SK-N-SH (cell line): Measurements from ENCODE around the gene CCDC91. TPM values are rescaled to one million over a fixed set of nuclear protein-coding genes. Genes with fewer than 3 reads are reported as not detected.

Experiments
- CTCF ChIA-PET: fragments of 300-600, 350-600 bp; formaldehyde crosslinking; extraction: SDS; loops from one replicate; lab custom pipeline; 2021; lab: Yijun Ruan, JAX
- POLR2A ChIA-PET: fragments of 350-600 bp; sonication (Branson Sonifier 250); formaldehyde crosslinking; extraction: SDS; loops from one replicate; lab custom pipeline; 2020; ENCODE audit warnings: antibody characterized with exemption, inconsistent platforms; lab: Yijun Ruan, JAX
- DNase-seq: peaks from one replicate; pipeline ENCODE4 v3.0.0; 2012
- H2AFZ ChIP-seq: fragments of 200-600 bp; sonication (generic); 2 replicates; pipeline ENCODE4 v1.8.1; 2016; ENCODE audit warnings: antibody characterized with exemption, mild to moderate bottlenecking, low read depth
- H3F3A ChIP-seq: fragments of 200-600 bp; sonication (generic); replicated peaks from 2 replicates; pipeline ENCODE3; 2016; ENCODE audit warnings: antibody characterized with exemption, mild to moderate bottlenecking; ENCODE audit not compliant: insufficient read depth
- H3K27ac ChIP-seq, 2 experiments: fragments of 200-500 bp in 1 of 2; fragments of 200-600 bp in 1 of 2; sonication (Bioruptor generic) in 1 of 2; sonication (generic), shearing (Covaris generic) in 1 of 2; 2 replicates each; pipeline versions ENCODE4 v1.5.1 to v1.6.1; 2014 to 2016; ENCODE audit warnings: low read depth in 2 of 2, inconsistent platforms in 1 of 2, low read length in 1 of 2, mild to moderate bottlenecking in 1 of 2, mixed read lengths in 1 of 2
- H3K27me3 ChIP-seq: fragments of 200-600 bp; sonication (generic), shearing (Covaris generic); 2 replicates; pipeline ENCODE4 v1.6.1; 2016; ENCODE audit warnings: mixed run types; ENCODE audit not compliant: insufficient read depth
- H3K36me3 ChIP-seq, 2 experiments: fragments of 200-500 bp in 1 of 2; fragments of 200-600 bp in 1 of 2; sonication (Bioruptor generic) in 1 of 2; sonication (generic) in 1 of 2; replicated peaks in 1 of 2; 2 replicates each; pipeline versions ENCODE3 to v1.5.1; 2014 to 2016; ENCODE audit warnings: low read length in 1 of 2, mild to moderate bottlenecking in 1 of 2; ENCODE audit not compliant: insufficient read depth in 2 of 2, control insufficient read depth in 1 of 2
- H3K4me1 ChIP-seq, 2 experiments: fragments of 200-500 bp in 1 of 2; fragments of 200-600 bp in 1 of 2; sonication (Bioruptor generic) in 1 of 2; sonication (generic), shearing (Covaris generic) in 1 of 2; 2 replicates each; pipeline versions ENCODE4 v1.5.1 to v1.6.1; 2014 to 2016; ENCODE audit warnings: low read depth in 1 of 2, low read length in 1 of 2, mixed run types in 1 of 2; ENCODE audit not compliant: insufficient read depth in 2 of 2, control insufficient read depth in 1 of 2
- H3K4me2 ChIP-seq: fragments of 200-600 bp; sonication (generic), shearing (Covaris generic); 2 replicates; pipeline ENCODE4 v1.6.1; 2017; ENCODE audit warnings: mixed run types
- H3K4me3 ChIP-seq, 2 experiments: fragments of 200-500 bp in 1 of 2; fragments of 200-600 bp in 1 of 2; sonication (Bioruptor generic) in 1 of 2; sonication (generic), shearing (Covaris generic) in 1 of 2; 2 replicates each; pipeline versions ENCODE4 v1.5.1 to v1.8.1; 2014 to 2016; ENCODE audit warnings: low read depth in 2 of 2, inconsistent platforms in 1 of 2, low read length in 1 of 2, mild to moderate bottlenecking in 1 of 2, mixed read lengths in 1 of 2, moderate library complexity in 1 of 2
- H3K79me2 ChIP-seq: fragments of 200-600 bp; sonication (generic); 2 replicates; pipeline ENCODE4 v1.8.1; 2017; ENCODE audit warnings: mild to moderate bottlenecking; ENCODE audit not compliant: insufficient read depth
- H3K9ac ChIP-seq: fragments of 200-600 bp; sonication (generic); 2 replicates; pipeline ENCODE4 v1.6.1; 2017; ENCODE audit warnings: mixed run types
- H3K9me2 ChIP-seq: fragments of 200-600 bp; sonication (generic); 2 replicates; pipeline ENCODE4 v1.6.1; 2017; ENCODE audit warnings: mixed run types
- H3K9me3 ChIP-seq: fragments of 200-600 bp; sonication (generic); 2 replicates; pipeline ENCODE4 v1.6.1; 2017; ENCODE audit warnings: mixed run types, mild to moderate bottlenecking, moderate library complexity
- H4K20me1 ChIP-seq: fragments of 200-600 bp; sonication (generic); 2 replicates; pipeline ENCODE4 v1.6.1; 2017; ENCODE audit warnings: mild to moderate bottlenecking, mixed run types; ENCODE audit not compliant: insufficient read depth
- CHD2 ChIP-seq: fragments of 150-350 bp; IDR thresholded peaks from 2 replicates; pipeline ENCODE4 v1.6.1; 2018; ENCODE audit warnings: low read length; ENCODE audit not compliant: partially characterized antibody
- ELF1 ChIP-seq: IDR thresholded peaks from 2 replicates; pipeline ENCODE4 v1.4.0; 2012
- EP300 ChIP-seq, 2 experiments: IDR thresholded peaks; 2 replicates each; pipeline versions ENCODE4 v1.4.0 to v1.6.1; 2012; ENCODE audit warnings: borderline replicate concordance in 1 of 2, low read depth in 1 of 2, low read length in 1 of 2
- FOSL2 ChIP-seq: IDR thresholded peaks from 2 replicates; pipeline ENCODE4 v1.4.0; 2012; ENCODE audit warnings: low read depth, mild to moderate bottlenecking, moderate library complexity, borderline replicate concordance
- FOXM1 ChIP-seq: IDR thresholded peaks from 2 replicates; pipeline ENCODE4 v1.4.0; 2012; ENCODE audit warnings: low read depth, mild to moderate bottlenecking
- GABPA ChIP-seq: IDR thresholded peaks from 2 replicates; pipeline ENCODE4 v1.4.0; 2012; ENCODE audit warnings: low read depth, mild to moderate bottlenecking
- GATA2 ChIP-seq: sonication (generic); formaldehyde crosslinking; IDR thresholded peaks from 2 replicates; pipeline ENCODE4 v1.5.0; 2020; ENCODE audit warnings: mild to moderate bottlenecking, missing genetic modification reagents
- JUND ChIP-seq: IDR thresholded peaks from 2 replicates; pipeline ENCODE4 v1.4.0; 2012
- MAX ChIP-seq: IDR thresholded peaks from 2 replicates; pipeline ENCODE4 v1.4.0; 2012; ENCODE audit warnings: low read depth
- MXI1 ChIP-seq: IDR thresholded peaks from 2 replicates; pipeline ENCODE4 v1.6.1; 2012; ENCODE audit warnings: mild to moderate bottlenecking, low read depth, low read length, improper control_type of control experiment
- NFIC ChIP-seq: IDR thresholded peaks from 2 replicates; pipeline ENCODE4 v1.4.0; 2012; ENCODE audit warnings: borderline replicate concordance
- NRF1 ChIP-seq: IDR thresholded peaks from 2 replicates; pipeline ENCODE4 v1.6.1; 2012; ENCODE audit warnings: low read depth, mild to moderate bottlenecking, low read length
- RCOR1 ChIP-seq: fragments of 150-350 bp; IDR thresholded peaks from 2 replicates; pipeline ENCODE4 v1.6.1; 2017; ENCODE audit warnings: antibody characterized with exemption, low read length
- REST ChIP-seq: IDR thresholded peaks from 2 replicates; pipeline ENCODE4 v1.6.1; 2012; ENCODE audit warnings: mild to moderate bottlenecking, low read depth, low read length, moderate library complexity
- RFX5 ChIP-seq: IDR thresholded peaks from 2 replicates; pipeline ENCODE4 v1.6.1; 2012; ENCODE audit warnings: mild to moderate bottlenecking, improper control_type of control experiment, low read length
- RXRA ChIP-seq: IDR thresholded peaks from 2 replicates; pipeline ENCODE4 v1.4.0; 2012; ENCODE audit warnings: low read depth, mild to moderate bottlenecking, borderline replicate concordance
- TCF12 ChIP-seq: IDR thresholded peaks from 2 replicates; pipeline ENCODE4 v1.4.0; 2012
- YY1 ChIP-seq: IDR thresholded peaks from 2 replicates; pipeline ENCODE4 v1.4.0; 2012; ENCODE audit warnings: low read depth, mild to moderate bottlenecking
- ZBTB33 ChIP-seq: IDR thresholded peaks from 2 replicates; pipeline ENCODE4 v1.4.0; 2012; ENCODE audit warnings: low read depth, borderline replicate concordance
- WGBS: methylation state at CpG from one replicate; pipeline ENCODE4 v1.1.6; 2017; ENCODE audit warnings: low lambda C conversion rate; 5-methylcytosine and 5-hydroxymethylcytosine counted together
- polyA plus RNA-seq, 3 experiments: library from polyadenylated mRNA; depleted of rRNA; stranded (reverse); fragments of >200 nt; gene quantifications; 2 replicates each; pipeline ENCODE4 v1.2.3, GENCODE V29; 2012
- TF ChIP-seq, protein P1 (sequence below): IDR thresholded peaks from 2 replicates; pipeline ENCODE4; 2012

Gene CCDC91
- polyA plus RNA-seq, 1 of the 3 experiments (the other 2 are of a cell fraction), result 13.0 TPM

DNA sequence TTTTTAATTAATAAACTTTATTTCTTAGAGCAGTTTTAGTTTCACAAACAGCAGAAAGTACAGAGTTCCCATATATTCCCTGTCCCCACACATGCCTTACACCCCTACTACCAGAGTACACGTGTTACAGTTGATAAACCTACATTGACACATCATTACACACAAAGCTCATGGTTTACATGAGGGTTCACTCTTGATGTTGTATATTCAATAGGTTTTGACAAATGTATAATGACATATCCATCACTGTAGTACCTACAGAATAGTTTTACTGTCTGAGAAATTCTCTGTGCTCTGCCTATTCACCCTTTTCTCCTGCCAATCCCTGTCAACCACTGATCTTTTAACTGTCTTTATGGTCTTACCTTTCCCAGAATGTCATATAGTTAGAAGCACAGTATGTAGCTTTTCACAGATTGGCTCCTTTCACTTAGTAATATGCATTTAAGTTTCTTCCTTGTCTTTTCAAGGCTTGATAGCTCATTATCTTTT, 15.1 kb upstream of the CCDC91 start:
- Histone ChIP-seq H3F3A (no peaks in the 10 kb centered on the region), H3K36me3 (no peaks in the 10 kb centered on the region), H4K20me1 (no peaks in the 10 kb centered on the region), H2AFZ (no peak overlapping the region), H3K27ac (no peak overlapping the region), H3K9ac (no peak overlapping the region), H3K4me2 (no peak overlapping the region)
- CTCF ChIA-PET, result no interaction called here
- TF ChIP-seq JUND, result no peak
- TF ChIP-seq REST, result no peak
- TF ChIP-seq TCF12, result no peak
- TF ChIP-seq MXI1, result no peak
- no peak for TF ChIP-seq CHD2
- no peak for TF ChIP-seq MAX
- TF ChIP-seq RCOR1, result no peak
- no peak for TF ChIP-seq RXRA
- TF ChIP-seq, protein P1, sequence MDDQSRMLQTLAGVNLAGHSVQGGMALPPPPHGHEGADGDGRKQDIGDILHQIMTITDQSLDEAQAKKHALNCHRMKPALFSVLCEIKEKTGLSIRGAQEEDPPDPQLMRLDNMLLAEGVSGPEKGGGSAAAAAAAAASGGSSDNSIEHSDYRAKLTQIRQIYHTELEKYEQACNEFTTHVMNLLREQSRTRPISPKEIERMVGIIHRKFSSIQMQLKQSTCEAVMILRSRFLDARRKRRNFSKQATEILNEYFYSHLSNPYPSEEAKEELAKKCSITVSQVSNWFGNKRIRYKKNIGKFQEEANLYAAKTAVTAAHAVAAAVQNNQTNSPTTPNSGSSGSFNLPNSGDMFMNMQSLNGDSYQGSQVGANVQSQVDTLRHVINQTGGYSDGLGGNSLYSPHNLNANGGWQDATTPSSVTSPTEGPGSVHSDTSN, result no peak
- TF ChIP-seq YY1, result no peak
- no peak for TF ChIP-seq EP300 (IDR thresholded peaks at IDR 0.05; ENCODE audit: borderline replicate concordance in 1 of 2, low read depth in 1 of 2, low read length in 1 of 2)
- TF ChIP-seq FOSL2, result no peak
- no peak for TF ChIP-seq ZBTB33
- TF ChIP-seq GATA2 (CRISPR knock-in tag), result no peak
- TF ChIP-seq RFX5, result no peak
- no peak for TF ChIP-seq NRF1
- no peak for TF ChIP-seq GABPA
- TF ChIP-seq NFIC, result no peak
- no peak for TF ChIP-seq FOXM1
- TF ChIP-seq ELF1, result no peak
- TF ChIP-seq, all 33 proteins: peak for 0
- Histone ChIP-seq H3K4me1 (no peaks in the 10 kb centered on the region; a peak in 1 of 4 replicates), H3K9me3 (no peaks in the 10 kb centered on the region), H3K27me3 (no peaks in the 10 kb centered on the region), H3K4me3 (no peak overlapping the region), H3K9me2 (no peaks in the 10 kb centered on the region), H3K79me2 (no peaks in the 10 kb centered on the region)
- 32% methylated on average over 1 of the region's 1 CpG for WGBS
- no peak for DNase-seq
- POLR2A ChIA-PET, result no interaction called here
